Measurements from ENCODE around the gene C4orf50.

DNA sequence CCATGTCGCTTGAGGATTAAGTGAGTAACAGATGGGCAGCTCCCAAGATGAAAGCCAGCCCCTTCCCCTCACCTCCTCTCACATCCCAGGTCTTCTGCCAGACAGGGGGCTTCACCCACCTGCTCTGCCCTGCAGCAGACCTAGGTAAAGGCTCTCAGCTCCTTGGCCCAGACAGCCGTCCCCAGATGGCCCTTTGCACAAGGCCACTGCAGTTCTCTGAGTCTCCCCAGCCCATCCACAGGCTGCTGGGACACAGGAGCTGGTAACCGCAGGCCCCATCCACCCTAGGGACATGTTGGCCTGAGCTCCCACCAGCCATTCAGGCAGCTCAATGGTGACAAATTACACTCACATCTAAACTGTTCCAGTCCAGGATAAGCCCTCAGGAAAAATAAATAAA, 15.3 kb downstream of the C4orf50 start:
- TF ChIP-seq, protein P1, sequence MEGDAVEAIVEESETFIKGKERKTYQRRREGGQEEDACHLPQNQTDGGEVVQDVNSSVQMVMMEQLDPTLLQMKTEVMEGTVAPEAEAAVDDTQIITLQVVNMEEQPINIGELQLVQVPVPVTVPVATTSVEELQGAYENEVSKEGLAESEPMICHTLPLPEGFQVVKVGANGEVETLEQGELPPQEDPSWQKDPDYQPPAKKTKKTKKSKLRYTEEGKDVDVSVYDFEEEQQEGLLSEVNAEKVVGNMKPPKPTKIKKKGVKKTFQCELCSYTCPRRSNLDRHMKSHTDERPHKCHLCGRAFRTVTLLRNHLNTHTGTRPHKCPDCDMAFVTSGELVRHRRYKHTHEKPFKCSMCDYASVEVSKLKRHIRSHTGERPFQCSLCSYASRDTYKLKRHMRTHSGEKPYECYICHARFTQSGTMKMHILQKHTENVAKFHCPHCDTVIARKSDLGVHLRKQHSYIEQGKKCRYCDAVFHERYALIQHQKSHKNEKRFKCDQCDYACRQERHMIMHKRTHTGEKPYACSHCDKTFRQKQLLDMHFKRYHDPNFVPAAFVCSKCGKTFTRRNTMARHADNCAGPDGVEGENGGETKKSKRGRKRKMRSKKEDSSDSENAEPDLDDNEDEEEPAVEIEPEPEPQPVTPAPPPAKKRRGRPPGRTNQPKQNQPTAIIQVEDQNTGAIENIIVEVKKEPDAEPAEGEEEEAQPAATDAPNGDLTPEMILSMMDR (IDR thresholded peaks at IDR 0.05; ENCODE audit: low read length) = no peak
- no peak for TF ChIP-seq EZH2phosphoT487 (IDR thresholded peaks at IDR 0.05; ENCODE audit: low read length)
- TF ChIP-seq EZH2 (optimal IDR thresholded peaks at IDR 0.05; ENCODE audit: low read depth, low read length) = no peak
